Lower lobe of right lung (tissue), 2 donors: ENCODE measurements around the gene OGFR. TPM values are rescaled to one million over a fixed set of nuclear protein-coding genes. Genes with fewer than 3 reads are reported as not detected.
A peak's percentile ranks its signal among the peaks of the same experiment; 100 is the strongest.

Experiments
- ATAC-seq, 2 donors: fragments of 200-7000 bp; cut with Tn5 transposase; one replicate each; pipeline ENCODE4 v1.9.1; 2020 to 2022; ENCODE audit warnings: mild to moderate bottlenecking in 2 of 2, moderate library complexity in 2 of 2
- DNase-seq: peaks from one replicate; pipeline ENCODE4 v3.0.0-alpha.2; 2020
- H3K27ac ChIP-seq: fragments of 200-600 bp; one replicate; pipeline ENCODE4 v1.8.0; 2022
- H3K27me3 ChIP-seq: fragments of 200-600 bp; one replicate; pipeline ENCODE4 v1.8.0; 2022; ENCODE audit warnings: low read depth
- H3K36me3 ChIP-seq: fragments of 200-600 bp; one replicate; pipeline ENCODE4 v1.8.0; 2022; ENCODE audit warnings: mild to moderate bottlenecking
- H3K4me1 ChIP-seq: fragments of 200-600 bp; one replicate; pipeline ENCODE4 v1.8.0; 2022
- H3K4me3 ChIP-seq: fragments of 200-600 bp; one replicate; pipeline ENCODE4 v1.8.0; 2022; ENCODE audit warnings: mild to moderate bottlenecking
- H3K9me3 ChIP-seq: fragments of 200-600 bp; one replicate; pipeline ENCODE4 v1.8.0; 2022
- intact Hi-C: fragments of 100-400 bp; cut with DNase I; formaldehyde crosslinking; loops from one replicate; pipeline ENCODE4 v1.11.0; 2022
- total RNA-seq: library from RNA; stranded (reverse); fragmentation: NEBNext Ultra II Directional; extraction: Animal tissue kit (Norgen Biotek cat#: 25700); gene quantifications from one replicate; pipeline ENCODE4 v1.2.1, GENCODE V29; 2021
- TF ChIP-seq, protein P1 (sequence below): fragments of 200-600 bp; IDR thresholded peaks from one replicate; pipeline ENCODE4 v1.8.0; 2022; ENCODE audit warnings: antibody characterized with exemption, mild to moderate bottlenecking
- donor health status: DM: no; HTN: yes; CAD: no; lungs with severe emphysema.

OGFR gene
- total RNA-seq, 1 donor from 2014 or later, result 69.4 TPM

DNA sequence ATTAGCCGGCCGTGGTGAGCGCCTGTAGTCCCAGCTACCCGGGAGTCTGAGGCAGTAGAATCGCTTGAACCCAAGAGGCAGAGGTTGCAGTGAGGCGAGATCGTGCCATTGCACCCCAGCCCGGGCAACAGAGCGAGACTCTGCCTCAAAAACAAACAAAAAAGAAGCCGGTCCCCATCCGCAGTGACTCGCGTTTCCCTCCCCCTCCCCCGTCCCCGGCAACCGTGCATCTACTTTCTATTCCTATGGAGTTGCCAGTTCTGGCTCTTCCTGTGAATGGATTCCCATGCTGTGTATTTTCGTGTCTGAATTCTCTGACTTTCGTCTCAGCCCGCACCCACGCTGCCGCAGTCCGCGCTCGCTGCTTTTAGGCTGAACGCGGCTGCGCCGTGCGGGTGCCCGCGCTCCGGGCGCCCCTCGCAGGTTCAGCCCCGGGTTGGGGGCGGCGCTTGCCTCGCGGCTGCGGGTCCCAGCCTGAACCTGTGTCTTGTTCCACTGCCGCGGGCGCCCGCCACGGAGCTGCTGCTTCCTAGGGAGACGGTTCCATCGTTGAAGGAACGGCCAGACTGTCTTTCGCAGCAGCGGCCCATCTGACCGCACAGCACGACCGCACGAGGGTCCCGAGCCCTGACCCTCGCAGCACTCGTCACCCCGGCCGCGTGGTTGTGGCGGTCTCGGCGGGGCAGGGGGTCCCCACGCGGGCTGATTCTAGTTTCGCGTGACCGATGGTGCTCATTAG, 9.4 kb upstream of the OGFR start:
- peak; percentile 67 for DNase-seq

DNA sequence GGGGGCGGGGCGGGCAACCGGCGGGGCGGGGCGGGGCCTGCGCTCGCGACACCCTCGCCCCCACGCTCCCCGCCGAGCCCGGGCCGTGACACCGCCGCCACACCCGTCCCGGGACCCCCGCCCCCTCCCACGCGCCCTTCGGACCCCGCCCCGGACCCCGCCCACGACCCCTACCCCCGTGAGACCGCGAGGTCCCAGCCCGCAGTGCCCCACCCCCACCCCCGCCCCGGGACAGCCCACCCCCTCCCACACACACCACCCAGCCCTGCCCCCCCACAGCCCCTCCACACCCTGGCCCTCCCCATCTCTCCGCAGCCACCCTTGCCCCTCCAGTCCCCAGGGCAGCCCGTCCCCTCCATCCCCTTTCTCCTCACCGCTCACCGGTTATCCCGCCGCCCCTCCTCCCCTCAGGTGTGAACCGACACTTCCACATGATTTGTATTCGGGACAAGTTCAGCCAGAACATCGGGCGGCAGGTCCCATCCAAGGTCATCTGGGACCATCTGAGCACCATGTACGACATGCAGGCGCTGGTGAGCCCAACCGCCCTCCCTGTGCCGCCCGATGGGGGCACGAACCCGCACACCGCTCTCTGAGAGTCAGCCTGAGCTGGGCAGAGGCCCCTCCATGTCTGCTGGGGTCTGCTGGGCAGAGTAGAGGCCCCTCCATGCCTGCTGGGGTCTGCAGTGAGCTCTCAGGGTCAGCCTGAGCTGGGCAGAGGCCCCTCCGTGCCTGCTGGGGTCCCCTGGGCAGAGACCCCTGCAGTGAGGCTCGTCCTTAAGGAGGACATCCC, 7.7 kb upstream of the OGFR start:
- TF ChIP-seq, protein P1, sequence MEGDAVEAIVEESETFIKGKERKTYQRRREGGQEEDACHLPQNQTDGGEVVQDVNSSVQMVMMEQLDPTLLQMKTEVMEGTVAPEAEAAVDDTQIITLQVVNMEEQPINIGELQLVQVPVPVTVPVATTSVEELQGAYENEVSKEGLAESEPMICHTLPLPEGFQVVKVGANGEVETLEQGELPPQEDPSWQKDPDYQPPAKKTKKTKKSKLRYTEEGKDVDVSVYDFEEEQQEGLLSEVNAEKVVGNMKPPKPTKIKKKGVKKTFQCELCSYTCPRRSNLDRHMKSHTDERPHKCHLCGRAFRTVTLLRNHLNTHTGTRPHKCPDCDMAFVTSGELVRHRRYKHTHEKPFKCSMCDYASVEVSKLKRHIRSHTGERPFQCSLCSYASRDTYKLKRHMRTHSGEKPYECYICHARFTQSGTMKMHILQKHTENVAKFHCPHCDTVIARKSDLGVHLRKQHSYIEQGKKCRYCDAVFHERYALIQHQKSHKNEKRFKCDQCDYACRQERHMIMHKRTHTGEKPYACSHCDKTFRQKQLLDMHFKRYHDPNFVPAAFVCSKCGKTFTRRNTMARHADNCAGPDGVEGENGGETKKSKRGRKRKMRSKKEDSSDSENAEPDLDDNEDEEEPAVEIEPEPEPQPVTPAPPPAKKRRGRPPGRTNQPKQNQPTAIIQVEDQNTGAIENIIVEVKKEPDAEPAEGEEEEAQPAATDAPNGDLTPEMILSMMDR, result no peak
- H3K36me3 ChIP-seq, result peaks cover 36% of the 10 kb centered on the region
- peak in 1 of 2 donors; percentile 12 for ATAC-seq

More for the DNA sequence above, 9.4 kb upstream of the OGFR start:
- no peaks in the 10 kb centered on the region for H3K27me3 ChIP-seq
- intact Hi-C loops, result no loop called here
- TF ChIP-seq, protein P1, result no peak
- peaks cover 24% of the 10 kb centered on the region for H3K36me3 ChIP-seq
- peak overlapping the region; percentile 70 for H3K4me3 ChIP-seq
- H3K4me1 ChIP-seq, result peaks cover 39% of the 10 kb centered on the region
- H3K9me3 ChIP-seq, result no peaks in the 10 kb centered on the region
- peak in 1 of 2 donors; percentile 11 for ATAC-seq
- peak overlapping the region; percentile 93 for H3K27ac ChIP-seq

DNA sequence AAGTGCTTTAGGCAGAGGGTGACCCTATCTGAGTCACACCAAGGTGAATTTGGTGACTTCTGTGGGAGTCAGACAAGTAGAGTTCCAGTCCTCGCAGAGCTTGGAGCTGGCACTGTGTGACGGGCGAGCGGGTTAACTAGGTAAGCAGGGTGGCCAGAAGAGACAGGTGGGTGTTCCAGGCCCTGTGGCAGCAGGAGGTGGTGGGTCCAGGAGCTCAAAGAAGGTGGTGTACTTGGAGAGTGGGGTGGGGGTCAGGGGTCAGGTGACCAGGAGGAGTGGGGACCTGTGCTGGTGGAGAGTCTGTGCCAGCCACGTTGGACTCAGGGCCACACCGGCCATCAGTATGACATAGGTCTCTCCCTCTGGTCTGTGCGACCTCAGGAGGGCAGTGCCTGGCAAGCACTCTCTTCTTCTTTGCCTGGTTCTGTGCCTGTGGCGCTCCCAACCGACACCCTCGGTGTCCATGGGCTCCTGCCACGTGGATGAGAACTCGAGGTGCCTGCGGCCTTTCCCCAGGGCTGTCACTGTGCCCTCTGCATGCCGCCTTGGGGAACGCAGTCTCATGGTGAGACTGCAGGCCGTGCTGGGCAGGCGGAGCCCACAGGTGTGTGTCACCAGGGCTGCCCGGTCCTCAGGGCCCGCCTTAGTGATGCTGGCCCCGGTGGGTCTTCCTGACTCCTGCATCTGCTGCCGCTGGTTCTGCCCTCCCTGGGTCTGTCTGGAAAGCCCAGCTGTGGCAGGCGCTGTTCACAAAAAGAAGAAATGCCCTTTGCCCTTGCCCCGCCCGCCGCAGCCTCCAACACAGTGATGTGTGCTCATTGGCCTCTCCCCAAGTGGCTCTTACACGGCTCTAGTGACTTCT, 6.7 kb upstream of the OGFR start:
- no peak overlapping the region for H3K27ac ChIP-seq
- peaks cover 29% of the 10 kb centered on the region for H3K4me1 ChIP-seq
- ATAC-seq (no peak), DNase-seq (no peak)
- H3K27me3 ChIP-seq, result no peaks in the 10 kb centered on the region
- H3K36me3 ChIP-seq, result peaks cover 36% of the 10 kb centered on the region
- no peaks in the 10 kb centered on the region for H3K9me3 ChIP-seq
- TF ChIP-seq, protein P1, result no peak
- no peak overlapping the region for H3K4me3 ChIP-seq
- intact Hi-C loops, result no loop called here

More for the DNA sequence above, 7.7 kb upstream of the OGFR start:
- Histone ChIP-seq H3K27me3 (no peaks in the 10 kb centered on the region), H3K4me3 (peak overlapping the region; percentile 70), H3K9me3 (no peaks in the 10 kb centered on the region), H3K4me1 (peaks cover 30% of the 10 kb centered on the region), H3K27ac (peak overlapping the region; percentile 82)
- intact Hi-C loops, result no loop called here
- DNase-seq, result no peak

DNA sequence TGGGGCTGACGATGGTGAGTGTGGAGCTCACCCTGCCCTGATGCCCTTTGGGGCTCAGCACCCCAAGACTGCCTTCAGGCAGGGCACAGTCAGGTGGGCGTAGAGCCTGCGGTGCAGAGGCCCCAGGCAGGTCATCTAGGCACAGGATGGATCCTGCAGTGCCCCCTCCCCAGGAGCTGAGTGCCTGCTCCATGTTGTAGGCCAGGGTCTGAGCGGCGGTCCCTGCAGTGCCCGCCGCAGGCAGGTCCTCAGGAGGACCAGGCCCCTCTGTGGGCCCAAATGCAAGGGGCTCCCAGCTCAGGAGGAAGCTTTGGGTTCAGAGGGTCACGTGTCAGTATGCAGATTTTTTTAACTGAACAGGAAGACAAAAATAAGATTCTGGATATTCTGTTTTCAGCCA, 5.6 kb upstream of the OGFR start:
- Histone ChIP-seq H3K9me3 (no peaks in the 10 kb centered on the region), H3K27me3 (no peaks in the 10 kb centered on the region), H3K4me1 (peaks cover 22% of the 10 kb centered on the region), H3K27ac (no peak overlapping the region), H3K4me3 (no peak overlapping the region), H3K36me3 (peaks cover 36% of the 10 kb centered on the region)
- intact Hi-C loops, result no loop called here
- no peak for DNase-seq
- ATAC-seq, result no peak
- TF ChIP-seq, protein P1, result no peak

DNA sequence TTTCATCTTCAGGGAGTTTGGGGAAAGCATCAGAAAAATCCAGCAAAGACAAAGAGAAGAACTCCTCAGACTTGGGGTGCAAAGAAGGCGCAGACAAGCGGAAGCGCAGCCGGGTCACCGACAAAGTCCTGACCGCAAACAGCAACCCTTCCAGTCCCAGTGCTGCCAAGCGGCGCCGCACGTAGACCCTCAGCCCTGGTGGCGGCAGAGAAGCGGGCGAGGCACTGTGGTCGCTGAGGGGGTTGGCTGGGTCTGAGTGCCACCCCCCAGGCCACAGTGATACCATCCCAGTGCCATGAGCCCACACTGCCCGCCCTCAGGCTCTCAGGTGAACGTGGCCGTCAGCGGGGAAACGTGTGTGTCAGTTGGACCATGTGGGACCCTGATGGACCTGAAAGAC, 5.2 kb upstream of the OGFR start:
- H3K27ac ChIP-seq, result no peak overlapping the region
- no peaks in the 10 kb centered on the region for H3K9me3 ChIP-seq
- H3K36me3 ChIP-seq, result peaks cover 36% of the 10 kb centered on the region
- H3K27me3 ChIP-seq, result no peaks in the 10 kb centered on the region
- TF ChIP-seq, protein P1, result no peak
- no peak for ATAC-seq
- DNase-seq, result no peak
- peaks cover 21% of the 10 kb centered on the region for H3K4me1 ChIP-seq
- intact Hi-C loops, result no loop called here
- H3K4me3 ChIP-seq, result no peak overlapping the region
